GM11168 (cell line): Measurements from ENCODE around the gene AQP2.

Experiments
- in situ Hi-C: fragments of 300-500 bp; cut with MboI; formaldehyde crosslinking; loops from one replicate; pipeline ENCODE4 v1.12.0; 2022; ENCODE audit warnings: low sequenced_read_pairs; ENCODE audit not compliant: unreplicated experiment

AQP2 gene

DNA sequence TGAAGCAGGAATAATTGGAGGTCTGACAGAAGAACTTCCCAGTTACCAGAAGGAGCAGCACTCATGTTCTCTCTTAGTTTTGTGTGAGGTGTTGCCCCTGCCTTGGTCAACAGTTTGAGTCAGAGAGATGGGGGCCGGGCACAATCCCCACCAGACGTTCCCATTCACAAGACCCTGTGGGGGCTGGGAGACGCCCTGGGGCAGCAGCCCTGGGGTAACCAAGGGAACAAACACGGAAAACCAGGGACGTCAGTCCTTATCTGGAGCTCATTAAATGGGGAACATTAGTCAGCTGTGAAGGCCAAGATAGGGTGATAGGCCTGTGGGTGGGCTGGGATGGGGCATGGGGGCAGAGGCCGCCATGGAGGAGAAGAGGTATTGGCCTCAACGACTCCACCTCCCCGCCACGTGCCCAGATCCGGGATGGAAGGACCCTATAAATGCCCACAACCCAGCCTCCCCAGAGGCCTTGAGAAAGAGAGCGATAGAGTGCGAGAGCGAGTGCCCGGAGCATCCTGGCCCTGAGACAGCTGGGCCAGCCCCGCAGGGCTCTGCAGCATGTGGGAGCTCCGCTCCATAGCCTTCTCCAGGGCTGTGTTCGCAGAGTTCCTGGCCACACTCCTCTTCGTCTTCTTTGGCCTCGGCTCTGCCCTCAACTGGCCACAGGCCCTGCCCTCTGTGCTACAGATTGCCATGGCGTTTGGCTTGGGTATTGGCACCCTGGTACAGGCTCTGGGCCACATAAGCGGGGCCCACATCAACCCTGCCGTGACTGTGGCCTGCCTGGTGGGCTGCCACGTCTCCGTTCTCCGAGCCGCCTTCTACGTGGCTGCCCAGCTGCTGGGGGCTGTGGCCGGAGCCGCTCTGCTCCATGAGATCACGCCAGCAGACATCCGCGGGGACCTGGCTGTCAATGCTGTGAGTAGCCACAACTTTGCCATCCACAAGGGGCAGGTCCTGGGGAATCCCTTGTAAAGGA, at the start of gene AQP2:
Gene AQP2, plus strand, starts transcription at position 465 of the 979 bp plus-strand sequence. Its CDS starts 94 bp downstream, at position 559.
- in situ Hi-C loops: no loop called here

DNA sequence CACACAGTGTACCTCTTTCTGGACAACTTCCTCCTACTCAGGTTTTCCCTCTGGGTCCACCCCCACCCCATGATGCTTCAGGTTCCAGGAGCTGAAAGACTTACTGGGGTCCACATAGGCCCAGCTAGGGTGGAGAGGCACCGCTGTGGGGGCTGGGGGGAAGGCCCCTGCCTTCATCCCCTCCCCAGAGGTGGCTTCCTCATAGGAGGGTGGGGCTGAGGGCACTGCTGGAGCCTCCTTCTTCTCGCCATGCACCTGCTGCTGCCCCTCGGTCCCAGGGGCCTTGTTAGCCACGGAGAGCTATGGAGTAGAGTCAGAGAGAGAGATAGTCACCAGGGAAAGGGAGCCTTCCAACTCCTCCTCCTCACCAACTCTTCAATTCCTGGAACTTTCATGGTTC, 49.5 kb upstream of the AQP2 start:
- in situ Hi-C loops: no loop called here

DNA sequence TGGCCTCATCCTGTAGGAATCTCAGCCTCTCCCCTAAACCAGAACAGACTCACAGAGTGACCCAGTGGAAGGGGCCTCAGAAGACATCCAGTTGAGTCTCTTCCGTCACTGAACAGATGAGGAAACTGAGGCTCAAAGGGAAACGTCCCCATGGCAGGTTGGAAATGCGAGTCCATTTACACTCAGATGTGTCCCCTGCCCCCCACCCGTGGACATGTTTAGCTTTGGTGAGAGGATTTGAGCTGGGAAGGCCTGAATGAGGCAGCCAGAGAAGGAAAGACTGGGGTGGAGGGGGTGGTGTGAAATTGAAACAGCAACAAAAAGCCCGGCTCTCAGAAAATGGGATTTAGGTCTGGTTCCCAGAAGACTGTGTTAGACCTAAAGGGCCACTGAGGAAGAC, 48.6 kb upstream of the AQP2 start:
- in situ Hi-C loops: no loop called here

- in situ Hi-C loops: no loop called here
These were observed 47.9 kb upstream of the AQP2 start for GRCh38 chr12:49902399-49903350.

- in situ Hi-C loops: no loop called here
These were observed 47.2 kb upstream of the AQP2 start for GRCh38 chr12:49903351-49903699.

- in situ Hi-C loops: no loop called here
These were observed 46.7 kb upstream of the AQP2 start, which contains the start of gene FAIM2 for GRCh38 chr12:49903700-49904423. TSS of gene FAIM2 (minus strand) at chr12:49903900. CDS start at chr12:49903792, 108 bp downstream.

DNA sequence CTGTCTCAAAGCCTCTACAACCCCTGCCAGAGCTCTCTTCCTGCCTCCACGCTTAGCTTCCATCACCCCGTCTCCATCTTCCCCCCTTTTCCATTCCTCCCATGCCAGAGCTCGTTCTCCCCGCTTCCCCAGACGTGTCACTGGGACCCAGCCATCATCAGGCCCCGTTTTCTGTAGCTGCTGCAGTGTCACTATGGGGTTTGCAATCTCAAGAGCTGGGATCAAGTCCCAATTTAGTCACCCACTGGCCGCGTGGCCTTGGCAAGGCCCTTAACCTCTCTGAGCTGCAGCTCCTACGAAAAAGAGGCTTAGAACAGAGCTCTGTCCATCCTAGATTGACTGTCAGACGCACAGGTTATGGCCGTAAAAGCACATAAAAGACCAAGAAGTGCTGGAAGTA, 45.9 kb upstream of the AQP2 start:
- in situ Hi-C loops: no loop called here

DNA sequence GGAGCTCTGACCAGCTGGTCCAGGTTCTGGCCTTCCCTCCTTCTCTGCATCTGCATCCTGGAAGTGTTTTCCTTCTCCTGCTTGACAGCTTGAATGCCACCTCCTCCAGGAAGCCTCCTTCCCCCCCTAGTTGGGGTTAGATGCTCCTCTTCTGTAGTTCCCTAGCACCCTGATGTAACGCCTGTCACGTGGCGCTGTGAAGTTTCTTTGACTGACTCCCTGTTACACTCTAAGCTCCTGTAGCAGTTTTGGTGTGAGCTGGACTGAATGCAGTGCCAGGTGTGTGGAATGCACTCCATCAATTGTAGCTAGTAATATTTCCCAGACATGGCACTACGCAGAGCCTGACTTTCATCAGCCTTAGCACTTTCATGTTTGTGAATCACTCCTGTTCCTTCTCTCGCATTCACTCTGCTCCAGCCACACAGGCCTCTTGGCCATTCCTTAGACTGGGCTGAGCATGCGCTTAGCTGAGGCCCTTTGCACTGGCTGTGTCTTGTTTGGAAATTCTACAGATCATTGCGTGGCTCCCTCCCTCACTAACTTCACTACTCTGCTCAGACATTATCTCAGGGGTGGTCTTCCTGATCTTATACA, 44.7 kb upstream of the AQP2 start:
- in situ Hi-C loops: no loop called here

DNA sequence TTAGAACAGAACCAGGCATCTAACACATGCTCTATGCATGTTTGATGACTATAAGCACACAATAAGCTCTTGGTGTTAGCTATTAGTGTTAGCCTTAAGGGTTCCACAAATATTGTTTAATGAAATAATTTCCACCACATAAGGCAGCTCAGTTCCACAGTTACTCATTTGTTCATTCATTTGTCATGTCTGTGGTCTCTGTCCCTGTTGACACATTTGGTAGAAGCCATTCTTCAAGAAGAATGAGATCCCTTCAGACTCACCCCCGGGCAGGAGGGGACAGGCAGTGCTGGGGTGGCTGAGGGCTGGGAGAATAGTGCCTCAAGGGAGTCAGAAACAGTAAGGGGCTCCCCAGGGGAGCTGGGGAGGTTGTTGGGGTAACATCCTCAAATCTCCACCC, 43.2 kb upstream of the AQP2 start:
- in situ Hi-C loops: no loop called here

DNA sequence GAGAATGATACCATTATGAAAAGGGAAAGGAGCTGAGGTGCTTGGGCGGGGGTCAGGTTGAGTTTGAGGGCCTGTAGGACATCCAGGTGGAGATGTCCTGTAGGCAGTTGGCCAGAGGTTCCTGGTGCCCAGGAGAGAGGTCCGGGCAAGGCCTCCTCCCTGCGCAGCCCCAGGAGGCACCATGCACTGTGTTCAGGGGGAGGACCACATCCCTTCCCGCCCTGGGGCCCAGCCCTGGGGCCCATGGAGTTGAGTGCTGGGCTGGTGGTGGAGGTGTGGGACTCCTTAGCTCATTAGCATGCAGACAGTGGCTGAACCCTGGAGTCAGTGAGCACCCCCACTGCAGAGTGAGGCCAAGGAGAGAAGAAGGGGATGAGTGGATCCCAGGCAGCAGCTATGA, 41.2 kb upstream of the AQP2 start:
- in situ Hi-C loops: no loop called here

DNA sequence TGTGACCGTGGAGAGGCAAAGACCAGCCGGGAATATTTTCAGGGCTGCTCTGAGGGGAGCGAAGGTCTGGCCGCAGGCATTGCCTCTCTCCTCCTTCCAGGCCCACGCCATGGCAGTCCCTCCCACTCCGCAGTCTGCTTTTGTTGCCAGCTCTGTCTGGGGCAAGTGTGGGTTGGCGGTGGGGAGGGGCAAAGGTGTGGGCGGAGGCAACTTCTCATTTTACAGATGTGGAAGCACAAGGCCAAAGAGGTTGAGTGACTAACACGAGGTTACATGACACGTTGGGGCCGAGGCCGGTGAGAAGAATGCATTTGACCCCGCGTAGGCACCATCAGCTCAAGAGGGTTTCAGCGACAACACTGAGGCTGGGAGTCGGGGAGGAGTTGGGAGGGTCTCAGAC, 40.7 kb upstream of the AQP2 start:
- in situ Hi-C loops: no loop called here

- in situ Hi-C loops: no loop called here
These were observed 40.0 kb upstream of the AQP2 start for GRCh38 chr12:49910331-49911212.

- in situ Hi-C loops: no loop called here
These were observed 39.3 kb upstream of the AQP2 start for GRCh38 chr12:49911213-49911605.

- in situ Hi-C loops: no loop called here
These were observed 37.9 kb upstream of the AQP2 start for GRCh38 chr12:49912345-49913255.

GRCh38 chr12:49916129-49916919, 34.2 kb upstream of the AQP2 start:
- in situ Hi-C loops: no loop called here

DNA sequence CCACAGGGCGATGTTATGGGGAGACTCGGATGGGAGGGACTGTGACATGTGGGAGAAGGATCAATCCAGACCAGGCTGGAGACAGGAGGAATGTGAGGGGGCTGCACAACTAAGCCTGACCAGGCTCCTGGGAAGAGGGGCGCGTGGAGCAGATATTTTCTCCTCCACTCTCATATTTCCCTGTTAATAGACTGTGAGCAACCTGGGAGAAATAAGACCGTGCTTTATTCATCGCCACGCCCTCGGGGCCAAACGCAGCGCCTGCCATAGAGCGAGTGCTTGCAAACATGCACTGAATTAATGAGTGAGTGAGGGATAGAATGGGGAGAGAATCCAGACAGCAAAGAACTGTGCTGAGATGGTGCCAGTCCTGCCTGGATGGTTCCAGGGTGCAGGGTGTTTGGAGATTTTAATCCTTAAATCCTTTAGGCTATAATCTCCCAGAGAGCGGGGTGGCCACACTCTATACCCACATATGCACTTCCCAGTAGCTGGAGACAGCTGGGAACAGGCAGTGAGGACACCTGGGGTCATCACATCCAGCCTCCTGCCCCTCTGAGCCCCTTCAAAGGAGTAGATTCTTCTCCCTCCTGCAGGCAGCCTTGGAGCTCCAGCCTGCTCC, 33.3 kb upstream of the AQP2 start:
- in situ Hi-C loops: no loop called here

DNA sequence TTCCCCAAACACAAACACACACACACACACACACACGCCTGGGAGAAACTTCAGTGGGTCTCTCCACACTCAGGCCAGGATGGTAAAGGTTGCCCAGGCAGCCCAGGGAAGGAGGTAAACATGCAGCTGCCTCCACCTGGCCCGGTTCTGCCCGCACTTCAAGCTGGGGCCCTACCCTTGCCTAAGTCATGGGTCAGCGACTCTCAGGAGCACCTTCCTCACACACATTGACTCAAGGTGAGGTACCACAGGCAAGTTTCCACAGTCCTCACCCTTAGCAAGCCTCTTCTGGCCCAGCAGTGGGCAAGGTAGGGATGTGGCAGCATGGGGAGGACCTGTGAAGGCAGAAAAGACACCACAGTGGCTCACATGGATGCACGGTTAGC, 32.8 kb upstream of the AQP2 start:
- in situ Hi-C loops: no loop called here
